ENCODE data around the gene CSRNP3.

- TF ChIP-seq CTCF (IDR thresholded peaks at IDR 0.05) (no peak), POLR2A (IDR thresholded peaks at IDR 0.05) (no peak)
These were observed 209.4 kb downstream of the CSRNP3 start for GRCh38 chr2:165678882-165679281.
